Transverse colon (tissue), 3 donors: ENCODE data around the gene PLAAT5.

Experiments
- EP300 ChIP-seq: sonication (generic); formaldehyde crosslinking; IDR thresholded peaks from one replicate; pipeline ENCODE4 v1.6.1; 2017; ENCODE audit warnings: antibody characterized with exemption, low read depth
- TF ChIP-seq, protein P1 (sequence below), 5 experiments: fragments of 200-600 bp in 3 of 5; fragments of 450-650 bp in 2 of 5; sonication (generic) in 3 of 5; IDR thresholded peaks; 1 replicate in 2 of 5; 2 replicates in 3 of 5; pipeline ENCODE4 v1.5.1; 2016 to 2017; ENCODE audit warnings: antibody characterized with exemption in 5 of 5, inconsistent platforms in 3 of 5, mild to moderate bottlenecking in 2 of 5, moderate library complexity in 1 of 5

DNA sequence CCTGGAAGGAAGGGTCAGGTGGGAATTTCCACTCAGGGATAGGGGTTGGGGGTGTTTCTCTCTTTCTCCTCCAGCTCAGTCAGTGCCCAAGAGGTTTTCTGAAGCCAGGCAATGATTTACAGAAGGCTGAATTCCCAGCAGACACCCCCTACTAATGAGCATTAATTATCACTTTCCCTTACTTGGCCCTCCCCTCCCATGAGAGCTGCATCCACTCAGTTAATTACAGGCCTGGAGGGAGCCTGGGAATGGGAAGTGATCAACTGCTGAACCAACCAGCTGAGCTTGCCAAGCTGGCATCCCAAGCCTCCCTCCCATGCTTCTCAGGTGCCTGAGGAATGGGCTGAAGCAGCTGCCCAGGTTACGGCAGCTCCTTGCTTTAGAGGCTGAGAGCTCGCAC lies 15.9 kb upstream of the PLAAT5 start:
- no peak for TF ChIP-seq EP300
- TF ChIP-seq, protein P1, sequence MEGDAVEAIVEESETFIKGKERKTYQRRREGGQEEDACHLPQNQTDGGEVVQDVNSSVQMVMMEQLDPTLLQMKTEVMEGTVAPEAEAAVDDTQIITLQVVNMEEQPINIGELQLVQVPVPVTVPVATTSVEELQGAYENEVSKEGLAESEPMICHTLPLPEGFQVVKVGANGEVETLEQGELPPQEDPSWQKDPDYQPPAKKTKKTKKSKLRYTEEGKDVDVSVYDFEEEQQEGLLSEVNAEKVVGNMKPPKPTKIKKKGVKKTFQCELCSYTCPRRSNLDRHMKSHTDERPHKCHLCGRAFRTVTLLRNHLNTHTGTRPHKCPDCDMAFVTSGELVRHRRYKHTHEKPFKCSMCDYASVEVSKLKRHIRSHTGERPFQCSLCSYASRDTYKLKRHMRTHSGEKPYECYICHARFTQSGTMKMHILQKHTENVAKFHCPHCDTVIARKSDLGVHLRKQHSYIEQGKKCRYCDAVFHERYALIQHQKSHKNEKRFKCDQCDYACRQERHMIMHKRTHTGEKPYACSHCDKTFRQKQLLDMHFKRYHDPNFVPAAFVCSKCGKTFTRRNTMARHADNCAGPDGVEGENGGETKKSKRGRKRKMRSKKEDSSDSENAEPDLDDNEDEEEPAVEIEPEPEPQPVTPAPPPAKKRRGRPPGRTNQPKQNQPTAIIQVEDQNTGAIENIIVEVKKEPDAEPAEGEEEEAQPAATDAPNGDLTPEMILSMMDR (IDR thresholded peaks at IDR 0.05), result no peak
